ENCODE results near the gene CACNA2D2.

- TF ChIP-seq EP300 (IDR thresholded peaks at IDR 0.05), result no peak
- no peak for TF ChIP-seq CTCF (IDR thresholded peaks at IDR 0.05)
These were observed 9.8 kb downstream of the CACNA2D2 start for GRCh38 chr3:50493623-50494022.
